Left cardiac atrium (tissue), 4 donors: ENCODE results near the gene SMURF1. TPM values are rescaled to one million over a fixed set of nuclear protein-coding genes. Genes with fewer than 3 reads are reported as not detected.

Experiments
- ATAC-seq, 2 donors: fragments of 200-7000 bp; cut with Tn5 transposase; one replicate each; pipeline ENCODE4 v1.9.1; 2020; ENCODE audit warnings: mild to moderate bottlenecking in 2 of 2, moderate library complexity in 2 of 2
- DNase-seq: peaks from one replicate; pipeline ENCODE4 v3.0.0-alpha.2; 2020
- intact Hi-C, 2 donors: fragments of 100-400 bp; cut with DNase I; formaldehyde crosslinking; loops; one replicate each; pipeline versions ENCODE4 v1.14.1 to v1.15.1; 2022 to 2023
- total RNA-seq, 2 donors: library from RNA; stranded (reverse); fragmentation: NEBNext Ultra II Directional; extraction: Animal tissue kit (Norgen Biotek cat#: 25700); gene quantifications; one replicate each; pipeline ENCODE4 v1.2.1, GENCODE V29; 2021
- donor health status: DM: no; HTN: yes; CAD: no.
- donor health status: DM: no; HTN: yes; CAD: no; lungs with severe emphysema.
- donor health status: DM: yes; HTN: yes; CAD: no.
- donor health status: Dilated cardiomyopathy.

Gene SMURF1
- total RNA-seq, 2 donors from 2014 or later: 11.2 to 15.7 TPM

- no peak for ATAC-seq
- no peak for DNase-seq
- intact Hi-C loops: no loop called here
These were observed 123.5 kb downstream of the SMURF1 start for GRCh38 chr7:99020413-99020715.

- intact Hi-C loops: no loop called here
- DNase-seq (no peak), ATAC-seq (peak; percentile 30 to 44)
These were observed 124.1 kb downstream of the SMURF1 start for GRCh38 chr7:99019523-99020412.

GRCh38 chr7:99016196-99016595 is 127.7 kb downstream of the SMURF1 start:
- no peak for ATAC-seq

GRCh38 chr7:99014113-99014985 is 129.6 kb downstream of the SMURF1 start:
- ATAC-seq: peak in 1 of 2 donors; percentile 14
- intact Hi-C loops: no loop called here
- DNase-seq: no peak

More at GRCh38 chr7:99016196-99016595, 127.7 kb downstream of the SMURF1 start:
- DNase-seq: no peak
- intact Hi-C loops: no loop called here

- DNase-seq (no peak), ATAC-seq (peak in 1 of 2 donors; percentile 12)
- intact Hi-C loops: no loop called here
These were observed 130.4 kb downstream of the SMURF1 start for GRCh38 chr7:99013266-99014112.

GRCh38 chr7:99012722-99013121 is 131.2 kb downstream of the SMURF1 start:
- no peak for ATAC-seq
- intact Hi-C loops: no loop called here
- DNase-seq: no peak

GRCh38 chr7:99011706-99012404 is 132.1 kb downstream of the SMURF1 start:
- no peak for DNase-seq
- ATAC-seq: no peak
- intact Hi-C loops: no loop called here

- DNase-seq (no peak), ATAC-seq (no peak)
- intact Hi-C loops: no loop called here
These were observed 132.6 kb downstream of the SMURF1 start for GRCh38 chr7:99011341-99011705.

GRCh38 chr7:99010281-99010680 is 133.6 kb downstream of the SMURF1 start:
- intact Hi-C loops: no loop called here
- ATAC-seq (no peak), DNase-seq (no peak)

- no peak for ATAC-seq
- no peak for DNase-seq
- intact Hi-C loops: no loop called here
These were observed 134.9 kb downstream of the SMURF1 start for GRCh38 chr7:99008921-99009530.

- intact Hi-C loops: no loop called here
- ATAC-seq (no peak), DNase-seq (no peak)
These were observed 135.7 kb downstream of the SMURF1 start for GRCh38 chr7:99008181-99008631.

- DNase-seq (no peak), ATAC-seq (no peak)
- intact Hi-C loops: loop anchor here in 1 of 2 donors (2.0 kb wide), 1 partner anchor 46 kb away; no protein-coding TSS in a partner anchor
These were observed 137.0 kb downstream of the SMURF1 start for GRCh38 chr7:99006739-99007424.

- DNase-seq (no peak), ATAC-seq (no peak)
- intact Hi-C loops: loop anchor here in 1 of 2 donors (2.0 kb wide), 1 partner anchor 45 kb away; no protein-coding TSS in a partner anchor
These were observed 138.1 kb downstream of the SMURF1 start for GRCh38 chr7:99005776-99006175.

- no peak for DNase-seq
- ATAC-seq: no peak
- intact Hi-C loops: no loop called here
These were observed 139.0 kb downstream of the SMURF1 start for GRCh38 chr7:99004781-99005500.

- DNase-seq (no peak), ATAC-seq (peak in 1 of 2 donors; percentile 31)
- intact Hi-C loops: no loop called here
These were observed 139.7 kb downstream of the SMURF1 start for GRCh38 chr7:99004216-99004615.

- ATAC-seq (no peak), DNase-seq (no peak)
- intact Hi-C loops: no loop called here
These were observed 140.5 kb downstream of the SMURF1 start for GRCh38 chr7:99003419-99003818.

- ATAC-seq: peak; percentile 28 to 41
- intact Hi-C loops: no loop called here
These were observed 141.1 kb downstream of the SMURF1 start for GRCh38 chr7:99002827-99003212.

More at GRCh38 chr7:99002827-99003212, 141.1 kb downstream of the SMURF1 start:
- no peak for DNase-seq
